Measurements from ENCODE around the gene RBM39. TPM values are rescaled to one million over a fixed set of nuclear protein-coding genes. Genes with fewer than 3 reads are reported as not detected.

RBM39 gene
- total and polyA plus RNA-seq, 7 donors, result 93.0 to 171 (median 136) TPM

DNA sequence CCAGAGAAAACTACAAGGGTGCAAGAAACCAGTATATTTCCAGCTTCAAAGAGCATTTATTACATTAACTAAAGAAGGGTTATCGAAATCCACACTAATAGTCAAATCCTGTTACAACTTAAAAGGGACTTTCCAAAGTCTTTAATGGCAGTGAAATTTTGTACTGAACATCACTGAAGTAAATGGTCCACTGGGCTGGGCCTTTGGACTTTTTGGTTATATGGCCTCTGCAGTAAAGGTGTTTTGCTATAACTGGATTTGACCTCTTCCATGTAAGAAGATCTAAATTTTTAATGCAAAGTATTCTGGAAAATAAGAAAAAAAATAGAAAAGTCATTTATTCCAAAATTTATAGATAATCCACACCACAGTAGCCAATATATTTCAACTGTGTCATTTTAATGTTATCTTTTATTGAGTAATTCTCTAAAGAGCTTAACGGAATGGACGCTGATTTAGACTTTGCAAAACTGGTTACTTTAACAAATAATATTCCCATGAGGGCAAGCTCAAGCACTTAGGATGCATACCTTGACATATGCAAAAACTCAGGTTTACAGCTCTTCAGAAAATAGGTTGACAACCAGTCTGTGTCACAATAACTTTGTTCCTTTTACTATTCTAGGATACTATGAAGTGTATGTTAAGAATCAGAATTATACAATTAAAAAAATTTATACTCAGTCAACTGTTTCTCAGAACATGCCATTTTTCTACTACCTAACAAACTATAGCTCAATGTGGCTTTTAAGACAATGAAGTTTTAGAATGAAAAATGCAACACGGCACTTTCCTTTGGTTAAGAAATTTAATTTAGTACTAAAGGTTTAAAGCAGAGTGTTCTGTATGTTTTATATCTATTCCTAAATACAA, 7.0 kb downstream of the RBM39 start:
- intact Hi-C loops (cut with DNase I), result loop anchor here in 1 of 2 donors (5.0 kb wide), 1 partner anchor 33 kb away; no protein-coding TSS in a partner anchor
- DNase-seq (no peak), ATAC-seq (no peak)
- H3K4me3 ChIP-seq, result peak overlapping the region; percentile 29
- TF ChIP-seq, protein P1, sequence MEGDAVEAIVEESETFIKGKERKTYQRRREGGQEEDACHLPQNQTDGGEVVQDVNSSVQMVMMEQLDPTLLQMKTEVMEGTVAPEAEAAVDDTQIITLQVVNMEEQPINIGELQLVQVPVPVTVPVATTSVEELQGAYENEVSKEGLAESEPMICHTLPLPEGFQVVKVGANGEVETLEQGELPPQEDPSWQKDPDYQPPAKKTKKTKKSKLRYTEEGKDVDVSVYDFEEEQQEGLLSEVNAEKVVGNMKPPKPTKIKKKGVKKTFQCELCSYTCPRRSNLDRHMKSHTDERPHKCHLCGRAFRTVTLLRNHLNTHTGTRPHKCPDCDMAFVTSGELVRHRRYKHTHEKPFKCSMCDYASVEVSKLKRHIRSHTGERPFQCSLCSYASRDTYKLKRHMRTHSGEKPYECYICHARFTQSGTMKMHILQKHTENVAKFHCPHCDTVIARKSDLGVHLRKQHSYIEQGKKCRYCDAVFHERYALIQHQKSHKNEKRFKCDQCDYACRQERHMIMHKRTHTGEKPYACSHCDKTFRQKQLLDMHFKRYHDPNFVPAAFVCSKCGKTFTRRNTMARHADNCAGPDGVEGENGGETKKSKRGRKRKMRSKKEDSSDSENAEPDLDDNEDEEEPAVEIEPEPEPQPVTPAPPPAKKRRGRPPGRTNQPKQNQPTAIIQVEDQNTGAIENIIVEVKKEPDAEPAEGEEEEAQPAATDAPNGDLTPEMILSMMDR (IDR thresholded peaks at IDR 0.05), result no peak
- no peaks in the 10 kb centered on the region for H3K9me3 ChIP-seq
- H3K27ac ChIP-seq, result no peak overlapping the region
- H3K36me3 ChIP-seq (ENCODE audit: insufficient read depth in 1 of 2, low read depth in 1 of 2), result peaks cover 16 to 100% of the 10 kb centered on the region in 2 donors
- H3K4me1 ChIP-seq, result peaks cover 90% of the 10 kb centered on the region
- 64 to 66% (median 65%) methylated on average over 4 of the region's 4 CpGs for WGBS, 3 donors
- H3K27me3 ChIP-seq (ENCODE audit: insufficient read depth in 3 of 3, low read length in 2 of 3), result no peaks in the 10 kb centered on the region

DNA sequence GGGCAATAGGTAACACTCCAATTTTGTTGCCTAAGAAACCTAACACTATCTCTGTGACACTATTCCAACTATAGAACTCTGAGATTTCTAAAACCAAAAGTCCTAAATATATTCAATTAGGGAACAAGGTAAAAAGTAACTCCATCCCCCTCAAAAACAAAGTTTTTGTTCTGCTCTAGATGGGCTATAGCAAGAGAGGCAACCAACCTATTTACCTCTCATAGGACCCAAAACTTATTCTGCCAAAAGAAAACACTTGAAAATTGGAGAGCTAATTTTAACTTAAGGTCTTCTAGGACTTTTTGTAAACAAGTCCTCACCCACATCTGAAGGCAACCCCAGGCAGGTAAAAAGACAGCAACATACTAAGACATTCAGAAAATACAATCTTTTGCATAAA, 7.7 kb downstream of the RBM39 start:
- Histone ChIP-seq H3K27ac (peak overlapping the region; percentile 13), H3K4me1 (peaks cover 89% of the 10 kb centered on the region)
- no peak for ATAC-seq

DNA sequence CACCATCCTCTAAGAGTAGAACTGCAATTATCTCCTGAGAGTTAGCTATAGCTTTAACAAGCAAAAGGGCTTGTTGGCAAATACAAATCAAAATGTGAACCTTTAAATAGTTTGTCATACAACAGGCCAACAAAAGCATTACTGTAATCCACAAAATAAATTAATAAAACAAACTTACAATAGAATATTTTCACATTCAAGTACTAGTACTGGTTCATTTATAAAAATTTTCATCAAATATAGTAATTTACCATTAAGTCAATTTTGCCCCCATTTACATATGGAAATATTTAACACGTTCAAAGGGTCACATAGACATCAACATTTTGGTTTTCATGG, 9.4 kb downstream of the RBM39 start:
- ATAC-seq (no peak), DNase-seq (no peak)
- Histone ChIP-seq H3K36me3 (ENCODE audit: insufficient read depth in 1 of 2, low read depth in 1 of 2) (peaks cover 14 to 100% of the 10 kb centered on the region in 2 donors), H3K27me3 (ENCODE audit: insufficient read depth in 3 of 3, low read length in 2 of 3) (no peaks in the 10 kb centered on the region), H3K4me3 (peak overlapping the region; percentile 3), H3K27ac (no peak overlapping the region), H3K4me1 (peaks cover 74% of the 10 kb centered on the region), H3K9me3 (no peaks in the 10 kb centered on the region)
- intact Hi-C loops (cut with DNase I), result no loop called here
- TF ChIP-seq, protein P1 (IDR thresholded peaks at IDR 0.05), result no peak
- WGBS, 3 donors, result 52 to 61% (median 60%) methylated on average over 1 of the region's 1 CpG

More for the DNA sequence above, 7.7 kb downstream of the RBM39 start:
- peak overlapping the region; percentile 17 for H3K4me3 ChIP-seq
- peaks cover 15 to 100% of the 10 kb centered on the region in 2 donors for H3K36me3 ChIP-seq (ENCODE audit: insufficient read depth in 1 of 2, low read depth in 1 of 2)
- TF ChIP-seq, protein P1 (IDR thresholded peaks at IDR 0.05), result no peak
- no peaks in the 10 kb centered on the region for H3K9me3 ChIP-seq
- DNase-seq, result no peak
- no peaks in the 10 kb centered on the region for H3K27me3 ChIP-seq (ENCODE audit: insufficient read depth in 3 of 3, low read length in 2 of 3)
- intact Hi-C loops (cut with DNase I), result no loop called here

DNA sequence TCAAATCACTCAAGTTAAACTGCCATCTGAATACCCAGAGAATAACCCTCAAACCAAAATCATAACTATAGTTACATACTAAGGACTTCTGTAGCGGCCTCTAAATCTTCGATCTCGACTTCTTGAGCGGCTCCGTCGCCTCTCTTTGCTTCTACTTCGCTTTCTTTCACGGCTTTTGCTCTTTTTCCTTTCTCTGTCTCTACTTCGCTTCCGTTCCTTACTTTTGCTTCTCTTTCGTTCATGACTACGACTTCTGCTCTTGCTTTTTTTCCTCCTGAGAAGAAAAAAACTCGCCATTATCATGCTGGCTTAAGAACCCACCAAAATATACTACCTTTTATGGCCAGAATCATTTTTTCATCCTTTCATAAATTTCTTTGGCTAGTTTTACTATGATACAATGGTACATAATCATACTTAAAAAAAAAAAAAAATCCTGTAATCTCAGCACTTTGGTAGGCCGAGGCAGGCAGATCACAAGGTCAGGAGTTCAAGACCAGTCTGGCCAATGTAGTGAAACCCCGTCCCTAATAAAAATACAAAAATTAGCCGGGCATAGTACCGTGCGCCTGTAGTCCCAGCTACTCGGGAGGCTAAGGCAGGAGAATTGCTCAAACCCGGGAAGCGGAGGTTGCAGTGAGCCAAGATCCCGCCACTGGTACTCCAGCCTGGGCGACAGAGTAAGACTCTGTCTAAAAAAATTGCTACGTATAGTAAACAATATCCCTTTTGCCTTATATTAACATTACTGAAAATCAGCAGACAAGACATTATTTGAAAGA, 10.0 kb downstream of the RBM39 start:
- ATAC-seq, result no peak
- intact Hi-C loops (cut with DNase I), result no loop called here
- TF ChIP-seq, protein P1 (IDR thresholded peaks at IDR 0.05), result no peak
- Histone ChIP-seq H3K27me3 (ENCODE audit: insufficient read depth in 3 of 3, low read length in 2 of 3) (no peaks in the 10 kb centered on the region), H3K4me1 (peaks cover 71% of the 10 kb centered on the region), H3K27ac (peak overlapping the region; percentile 12), H3K9me3 (no peaks in the 10 kb centered on the region), H3K4me3 (no peak overlapping the region), H3K36me3 (ENCODE audit: insufficient read depth in 1 of 2, low read depth in 1 of 2) (peaks cover 11 to 100% of the 10 kb centered on the region in 2 donors)
- WGBS, 3 donors, result 85 to 88% (median 86%) methylated on average over 24 of the region's 24 CpGs
- DNase-seq, result no peak
